Vagina (tissue), 2 donors: Measurements from ENCODE around the gene SNCG. TPM values are rescaled to one million over a fixed set of nuclear protein-coding genes. Genes with fewer than 3 reads are reported as not detected.

Source experiments
- DNase-seq, 2 donors: peaks; one replicate each; pipeline ENCODE4 v3.0.0-alpha.2; 2017; ENCODE audit errors: extremely low spot score in 2 of 2
- H3K27ac ChIP-seq: fragments of 200-600 bp; sonication (generic); one replicate; pipeline ENCODE4 v1.5.1; 2019
- H3K27me3 ChIP-seq: fragments of 200-600 bp; sonication (generic); one replicate; pipeline ENCODE4 v1.5.1; 2019
- H3K36me3 ChIP-seq, 2 donors: fragments of 200-600 bp; sonication (generic); one replicate each; pipeline ENCODE4 v1.5.1; 2017 to 2019
- H3K4me1 ChIP-seq: fragments of 200-600 bp; sonication (generic); one replicate; pipeline ENCODE4 v1.5.1; 2019
- H3K4me3 ChIP-seq, 2 donors: fragments of 200-600 bp; sonication (generic); 1 replicate in 1 of 2; 2 replicates in 1 of 2; pipeline ENCODE4 v1.5.1; 2016 to 2019
- H3K9me3 ChIP-seq: fragments of 200-600 bp; sonication (generic); one replicate; pipeline ENCODE4 v1.5.1; 2019
- POLR2A ChIP-seq, 2 donors: fragments of 450-650 bp; IDR thresholded peaks; one replicate each; pipeline ENCODE4 v1.6.1; 2017; ENCODE audit warnings: antibody characterized with exemption in 2 of 2, mild to moderate bottlenecking in 2 of 2, moderate library complexity in 2 of 2
- POLR2AphosphoS5 ChIP-seq, 2 donors: sonication (generic); formaldehyde crosslinking; IDR thresholded peaks; one replicate each; pipeline ENCODE4 v1.9.0; 2017; ENCODE audit warnings: antibody characterized with exemption in 2 of 2, mild to moderate bottlenecking in 2 of 2, low read depth in 1 of 2; ENCODE audit not compliant: insufficient read depth in 1 of 2
- intact Hi-C: fragments of 100-400 bp; cut with DNase I; formaldehyde crosslinking; loops from one replicate; pipeline ENCODE4 v1.15.1; 2023
- total RNA-seq: library from RNA; depleted of rRNA; stranded (reverse); fragments of >200 nt; gene quantifications from one replicate; pipeline ENCODE4 v1.2.3, GENCODE V29; 2016
- TF ChIP-seq, protein P1 (sequence below), 3 experiments: fragments of 450-650 bp in 2 of 3; fragments of 200-600 bp in 1 of 3; sonication (generic) in 1 of 3; IDR thresholded peaks; one replicate each; pipeline ENCODE4 v1.5.1; 2017 to 2019; ENCODE audit warnings: antibody characterized with exemption in 3 of 3, mild to moderate bottlenecking in 2 of 3, moderate library complexity in 2 of 3

The SNCG gene
- total RNA-seq, 1 donor from 2014 or later = 36.6 TPM

DNA sequence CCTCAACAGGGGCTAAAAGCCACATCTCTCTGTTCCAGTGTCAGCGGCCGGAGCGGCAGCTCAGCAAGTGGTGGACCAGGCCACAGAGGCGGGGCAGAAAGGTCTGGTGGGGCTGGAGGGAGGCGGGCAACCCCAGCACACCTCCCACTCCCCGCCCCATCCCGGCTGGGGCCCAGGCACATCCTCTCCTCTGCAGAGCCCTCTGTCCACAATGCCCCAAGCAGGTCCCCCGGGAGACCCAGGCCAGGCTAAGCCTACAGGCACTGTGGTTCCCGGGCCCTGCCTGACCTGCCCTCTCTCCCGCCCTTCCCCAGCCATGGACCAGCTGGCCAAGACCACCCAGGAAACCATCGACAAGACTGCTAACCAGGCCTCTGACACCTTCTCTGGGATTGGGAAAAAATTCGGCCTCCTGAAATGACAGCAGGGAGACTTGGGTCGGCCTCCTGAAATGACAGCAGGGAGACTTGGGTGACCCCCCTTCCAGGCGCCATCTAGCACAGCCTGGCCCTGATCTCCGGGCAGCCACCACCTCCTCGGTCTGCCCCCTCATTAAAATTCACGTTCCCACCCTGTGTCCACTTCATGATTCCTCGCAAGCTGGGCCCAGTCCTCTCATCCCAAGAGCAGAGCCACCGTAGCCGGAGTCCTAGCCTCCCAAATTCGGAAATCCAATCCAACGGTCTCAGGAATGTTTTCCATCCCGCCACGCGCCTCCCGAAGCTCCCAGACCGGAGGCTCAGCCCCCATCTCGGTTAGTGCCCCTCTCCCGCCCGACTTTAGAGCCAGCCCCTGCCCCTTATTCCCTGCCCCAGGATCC lies 12.0 kb downstream of the SNCG start:
- Histone ChIP-seq H3K4me3 (peak overlapping the region; percentile 76 to 92), H3K4me1 (peaks cover 66% of the 10 kb centered on the region), H3K27ac (peak overlapping the region; percentile 99), H3K27me3 (no peaks in the 10 kb centered on the region), H3K9me3 (no peaks in the 10 kb centered on the region), H3K36me3 (no peaks in the 10 kb centered on the region)
- intact Hi-C loops = loop anchor here (5.0 kb wide), 1 partner anchor 122 kb away; the partner anchor contains the start of gene GLUD1
- peak; percentile 63 to 97 for TF ChIP-seq POLR2AphosphoS5 (IDR thresholded peaks at IDR 0.05; ENCODE audit: insufficient read depth in 1 of 2, low read depth in 1 of 2)
- TF ChIP-seq, protein P1, sequence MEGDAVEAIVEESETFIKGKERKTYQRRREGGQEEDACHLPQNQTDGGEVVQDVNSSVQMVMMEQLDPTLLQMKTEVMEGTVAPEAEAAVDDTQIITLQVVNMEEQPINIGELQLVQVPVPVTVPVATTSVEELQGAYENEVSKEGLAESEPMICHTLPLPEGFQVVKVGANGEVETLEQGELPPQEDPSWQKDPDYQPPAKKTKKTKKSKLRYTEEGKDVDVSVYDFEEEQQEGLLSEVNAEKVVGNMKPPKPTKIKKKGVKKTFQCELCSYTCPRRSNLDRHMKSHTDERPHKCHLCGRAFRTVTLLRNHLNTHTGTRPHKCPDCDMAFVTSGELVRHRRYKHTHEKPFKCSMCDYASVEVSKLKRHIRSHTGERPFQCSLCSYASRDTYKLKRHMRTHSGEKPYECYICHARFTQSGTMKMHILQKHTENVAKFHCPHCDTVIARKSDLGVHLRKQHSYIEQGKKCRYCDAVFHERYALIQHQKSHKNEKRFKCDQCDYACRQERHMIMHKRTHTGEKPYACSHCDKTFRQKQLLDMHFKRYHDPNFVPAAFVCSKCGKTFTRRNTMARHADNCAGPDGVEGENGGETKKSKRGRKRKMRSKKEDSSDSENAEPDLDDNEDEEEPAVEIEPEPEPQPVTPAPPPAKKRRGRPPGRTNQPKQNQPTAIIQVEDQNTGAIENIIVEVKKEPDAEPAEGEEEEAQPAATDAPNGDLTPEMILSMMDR (IDR thresholded peaks at IDR 0.05) = no peak
- peak in 1 of 2 donors; percentile 86 for TF ChIP-seq POLR2A (IDR thresholded peaks at IDR 0.05)
- DNase-seq = peak; percentile 96 to 97

DNA sequence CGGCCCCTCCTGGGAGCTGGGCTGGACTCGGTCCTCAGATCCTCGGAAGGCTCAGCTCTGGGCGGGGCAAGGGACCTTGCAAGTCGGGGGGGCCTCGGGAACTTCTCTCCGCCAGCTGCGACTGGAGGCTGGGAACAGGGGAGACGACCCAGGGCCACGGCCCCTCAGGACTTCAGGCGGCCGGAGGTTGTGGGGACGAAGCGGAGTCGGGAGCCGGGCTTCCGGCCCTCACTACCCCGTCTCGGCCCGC lies 12.5 kb downstream of the SNCG start:
- no peak for DNase-seq
- intact Hi-C loops = loop anchor here (5.0 kb wide), 1 partner anchor 121 kb away; the partner anchor contains the start of gene GLUD1
- peak in 1 of 2 donors; percentile 100 for TF ChIP-seq POLR2A (IDR thresholded peaks at IDR 0.05)
- TF ChIP-seq POLR2AphosphoS5 (IDR thresholded peaks at IDR 0.05; ENCODE audit: insufficient read depth in 1 of 2, low read depth in 1 of 2) = peak in 1 of 2 donors; percentile 100
- TF ChIP-seq, protein P1 (IDR thresholded peaks at IDR 0.05) = no peak
- peaks cover 61% of the 10 kb centered on the region for H3K4me1 ChIP-seq
- H3K27ac ChIP-seq = peak overlapping the region; percentile 99
- no peaks in the 10 kb centered on the region for H3K9me3 ChIP-seq
- peak overlapping the region; percentile 76 to 92 for H3K4me3 ChIP-seq
- no peaks in the 10 kb centered on the region for H3K27me3 ChIP-seq
- H3K36me3 ChIP-seq = no peaks in the 10 kb centered on the region

GRCh38 chr10:86971232-86971991 lies 13.0 kb downstream of the SNCG start:
- TF ChIP-seq POLR2A (IDR thresholded peaks at IDR 0.05) (peak; percentile 3 to 84), POLR2AphosphoS5 (IDR thresholded peaks at IDR 0.05; ENCODE audit: insufficient read depth in 1 of 2, low read depth in 1 of 2) (peak; percentile 80 to 93)
- TF ChIP-seq, protein P1 (IDR thresholded peaks at IDR 0.05) = no peak
- H3K36me3 ChIP-seq = no peaks in the 10 kb centered on the region
- peak; percentile 96 to 98 for DNase-seq
- intact Hi-C loops = loop anchor here (5.0 kb wide), 1 partner anchor 121 kb away; the partner anchor contains the start of gene GLUD1
- H3K27me3 ChIP-seq = no peaks in the 10 kb centered on the region
- peaks cover 56% of the 10 kb centered on the region for H3K4me1 ChIP-seq
- H3K4me3 ChIP-seq = peak overlapping the region; percentile 76 to 92
- no peaks in the 10 kb centered on the region for H3K9me3 ChIP-seq
- H3K27ac ChIP-seq = peak overlapping the region; percentile 99

DNA sequence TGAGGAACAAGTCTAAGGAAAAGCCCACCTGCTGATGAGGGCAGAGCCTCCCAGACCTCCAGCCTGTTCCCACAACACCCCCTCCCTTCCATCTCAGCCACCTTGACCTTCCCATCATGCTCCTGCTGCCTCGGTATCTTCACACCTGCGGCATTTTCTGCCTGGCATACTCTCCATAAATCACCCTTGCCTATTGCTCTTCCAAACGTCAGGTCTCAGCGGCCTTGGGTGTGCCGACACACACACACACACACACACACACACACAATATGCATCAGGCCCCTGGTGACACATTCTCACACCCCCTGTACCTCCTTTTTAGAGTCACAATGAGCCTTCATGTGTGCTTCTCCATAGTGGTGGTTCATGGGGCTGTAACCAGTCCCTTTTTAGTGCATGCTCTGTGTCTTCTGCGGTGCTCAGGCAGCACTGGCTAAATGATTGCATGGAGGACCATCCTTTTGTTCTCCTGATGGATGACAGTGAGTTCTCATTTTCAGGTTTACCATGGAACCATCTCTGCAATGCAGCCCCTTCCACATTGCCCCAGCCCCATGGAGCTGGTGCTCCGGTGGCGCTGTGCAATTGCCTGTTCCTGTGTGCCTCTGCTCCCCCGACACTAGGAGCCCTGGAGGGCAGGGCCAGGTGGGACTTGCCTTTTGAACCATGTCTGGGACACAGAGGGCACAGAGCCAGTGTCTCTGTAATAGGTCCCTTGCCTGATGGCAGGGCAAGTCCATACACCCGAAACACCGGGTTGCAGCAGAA lies 14.4 kb downstream of the SNCG start:
- TF ChIP-seq POLR2A (IDR thresholded peaks at IDR 0.05) (no peak), POLR2AphosphoS5 (IDR thresholded peaks at IDR 0.05; ENCODE audit: insufficient read depth in 1 of 2, low read depth in 1 of 2) (no peak)
- TF ChIP-seq, protein P1 (IDR thresholded peaks at IDR 0.05) = no peak
- DNase-seq = peak; percentile 88
- Histone ChIP-seq H3K27me3 (no peaks in the 10 kb centered on the region), H3K4me1 (peaks cover 42% of the 10 kb centered on the region), H3K9me3 (no peaks in the 10 kb centered on the region), H3K4me3 (no peak overlapping the region), H3K27ac (peak overlapping the region; percentile 99), H3K36me3 (no peaks in the 10 kb centered on the region)
- intact Hi-C loops = loop anchor here (5.0 kb wide), 1 partner anchor 120 kb away; the partner anchor contains the start of gene GLUD1
